ENCODE data around the gene PAX3. TPM values are rescaled to one million over a fixed set of nuclear protein-coding genes. Genes with fewer than 3 reads are reported as not detected.
"Not testable (repeated sequence)": the region's sequence is repeated elsewhere in the genome, so short reads cannot be mapped to it uniquely, and the experiment has no call there.

Gene PAX3
- total RNA-seq, 1 experiment from 2014 or later = not detected

GRCh38 chr2:222217712-222218111, 81.1 kb downstream of the PAX3 start:
- no peak for DNase-seq (ENCODE audit: low spot score)

GRCh38 chr2:222214885-222215284, 83.9 kb downstream of the PAX3 start:
- DNase-seq (ENCODE audit: low spot score) = no peak

- no peak for DNase-seq (ENCODE audit: low spot score)
Measured at GRCh38 chr2:222213049-222213448, 85.7 kb downstream of the PAX3 start.

GRCh38 chr2:222212571-222212970, 86.2 kb downstream of the PAX3 start:
- DNase-seq (ENCODE audit: low spot score) = no peak

GRCh38 chr2:222208010-222208690, 90.6 kb downstream of the PAX3 start:
- DNase-seq (ENCODE audit: low spot score) = no peak

- no peak for DNase-seq (ENCODE audit: low spot score)
Measured at GRCh38 chr2:222205136-222205535, 93.7 kb downstream of the PAX3 start.

GRCh38 chr2:222203041-222203440, 95.8 kb downstream of the PAX3 start:
- DNase-seq (ENCODE audit: low spot score) = no peak

- no peak for DNase-seq (ENCODE audit: low spot score)
Measured at GRCh38 chr2:222196159-222196558, 102.6 kb downstream of the PAX3 start.

- DNase-seq (ENCODE audit: low spot score) = no peak
Measured at GRCh38 chr2:222194669-222195068, 104.1 kb downstream of the PAX3 start.

- no peak for DNase-seq (ENCODE audit: low spot score)
Measured at GRCh38 chr2:222193328-222193983, 105.3 kb downstream of the PAX3 start.

- no peak for DNase-seq (ENCODE audit: low spot score)
Measured at GRCh38 chr2:222180619-222181018, 118.2 kb downstream of the PAX3 start.

GRCh38 chr2:222179592-222179991, 119.2 kb downstream of the PAX3 start:
- no peak for DNase-seq (ENCODE audit: low spot score)

GRCh38 chr2:222178450-222178849, 120.3 kb downstream of the PAX3 start:
- no peak for DNase-seq (ENCODE audit: low spot score)

GRCh38 chr2:222176890-222177289, 121.9 kb downstream of the PAX3 start:
- no peak for DNase-seq (ENCODE audit: low spot score)

GRCh38 chr2:222174450-222174849, 124.3 kb downstream of the PAX3 start:
- DNase-seq (ENCODE audit: low spot score) = no peak

- DNase-seq (ENCODE audit: low spot score) = no peak
Measured at GRCh38 chr2:222169346-222169745, 129.5 kb downstream of the PAX3 start.

GRCh38 chr2:222167762-222168161, 131.0 kb downstream of the PAX3 start:
- DNase-seq (ENCODE audit: low spot score) = peak; percentile 21

- DNase-seq (ENCODE audit: low spot score) = no peak
Measured at GRCh38 chr2:222160944-222161343, 137.9 kb downstream of the PAX3 start.

- DNase-seq (ENCODE audit: low spot score) = no peak
Measured at GRCh38 chr2:222160125-222160524, 138.7 kb downstream of the PAX3 start.

- no peak for DNase-seq (ENCODE audit: low spot score)
Measured at GRCh38 chr2:222159221-222159620, 139.6 kb downstream of the PAX3 start.

GRCh38 chr2:222155003-222155664, 143.7 kb downstream of the PAX3 start:
- not testable (repeated sequence) for DNase-seq (ENCODE audit: low spot score)

Data from HT-29 (cell line).